ENCODE data around the gene GNB1L. TPM values are rescaled to one million over a fixed set of nuclear protein-coding genes. Genes with fewer than 3 reads are reported as not detected.
A peak's percentile ranks its signal among the peaks of the same experiment; 100 is the strongest.

GNB1L gene
- total and polyA plus RNA-seq, 9 of the 15 experiments (the other 6 are each of a cell fraction or from before 2014, with no cell fraction given) = 0.56 to 50.5 (median 10.2) TPM

GRCh38 chr22:19788661-19789225 lies 65.9 kb downstream of the GNB1L start (continued):
- no peak for TF ChIP-seq GTF3C2 (IDR thresholded peaks at IDR 0.05; ENCODE audit: borderline replicate concordance, extremely low read depth, insufficient read length)
- TF ChIP-seq BHLHE40 (IDR thresholded peaks at IDR 0.05; ENCODE audit: low read length) = no peak
- TF ChIP-seq, protein P1, sequence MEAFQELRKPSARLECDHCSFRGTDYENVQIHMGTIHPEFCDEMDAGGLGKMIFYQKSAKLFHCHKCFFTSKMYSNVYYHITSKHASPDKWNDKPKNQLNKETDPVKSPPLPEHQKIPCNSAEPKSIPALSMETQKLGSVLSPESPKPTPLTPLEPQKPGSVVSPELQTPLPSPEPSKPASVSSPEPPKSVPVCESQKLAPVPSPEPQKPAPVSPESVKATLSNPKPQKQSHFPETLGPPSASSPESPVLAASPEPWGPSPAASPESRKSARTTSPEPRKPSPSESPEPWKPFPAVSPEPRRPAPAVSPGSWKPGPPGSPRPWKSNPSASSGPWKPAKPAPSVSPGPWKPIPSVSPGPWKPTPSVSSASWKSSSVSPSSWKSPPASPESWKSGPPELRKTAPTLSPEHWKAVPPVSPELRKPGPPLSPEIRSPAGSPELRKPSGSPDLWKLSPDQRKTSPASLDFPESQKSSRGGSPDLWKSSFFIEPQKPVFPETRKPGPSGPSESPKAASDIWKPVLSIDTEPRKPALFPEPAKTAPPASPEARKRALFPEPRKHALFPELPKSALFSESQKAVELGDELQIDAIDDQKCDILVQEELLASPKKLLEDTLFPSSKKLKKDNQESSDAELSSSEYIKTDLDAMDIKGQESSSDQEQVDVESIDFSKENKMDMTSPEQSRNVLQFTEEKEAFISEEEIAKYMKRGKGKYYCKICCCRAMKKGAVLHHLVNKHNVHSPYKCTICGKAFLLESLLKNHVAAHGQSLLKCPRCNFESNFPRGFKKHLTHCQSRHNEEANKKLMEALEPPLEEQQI (IDR thresholded peaks at IDR 0.05) = no peak
- no peak for TF ChIP-seq PRMT5 (CRISPR knock-in tag; IDR thresholded peaks at IDR 0.05)
- 0 out of 2 replicates have a peak, but pooled peaks have one; percentile 30 for TF ChIP-seq ATF1 (CRISPR knock-in tag; IDR thresholded peaks at IDR 0.05)
- TF ChIP-seq ATF1 (tag; IDR thresholded peaks at IDR 0.05) = no peak
- TF ChIP-seq ATF3 (IDR thresholded peaks at IDR 0.05) = no peak; the same call in 1 of the 2 replicates
- no peak for TF ChIP-seq ATF3 (CRISPR knock-in tag; conservative IDR thresholded peaks at IDR 0.05)
- no peak for TF ChIP-seq NFIC (IDR thresholded peaks at IDR 0.05)
- TF ChIP-seq ZNF232 (CRISPR knock-in tag; IDR thresholded peaks at IDR 0.05) = no peak
- no peak for TF ChIP-seq RERE (CRISPR knock-in tag; IDR thresholded peaks at IDR 0.05; ENCODE audit: borderline replicate concordance)
- no peak for TF ChIP-seq ZFPM2 (CRISPR knock-in tag; IDR thresholded peaks at IDR 0.05)
- 0 out of 2 replicates have a peak, but pooled peaks have one; percentile 29 for TF ChIP-seq HDAC6 (IDR thresholded peaks at IDR 0.05; ENCODE audit: low read depth, low read length)
- TF ChIP-seq TAF9B (IDR thresholded peaks at IDR 0.05; ENCODE audit: partially characterized antibody) = no peak
- no peak for TF ChIP-seq HNRNPK (IDR thresholded peaks at IDR 0.05; ENCODE audit: low read depth, low read length, poor library complexity, severe bottlenecking)
- no peak for TF ChIP-seq MEF2A (IDR thresholded peaks at IDR 0.05; ENCODE audit: control insufficient read depth, low read depth, low read length)
- TF ChIP-seq WHSC1 (IDR thresholded peaks at IDR 0.05; ENCODE audit: low read length) = peak; percentile 33
